ENCODE data around the gene NCKAP5. TPM values are rescaled to one million over a fixed set of nuclear protein-coding genes. Genes with fewer than 3 reads are reported as not detected.
"Not testable (repeated sequence)": the region's sequence is repeated elsewhere in the genome, so short reads cannot be mapped to it uniquely, and the experiment has no call there.

The NCKAP5 gene
- total and polyA plus RNA-seq, 4 donors = 2.3 to 20.2 (median 8.1) TPM

- Histone ChIP-seq H3K27ac (ENCODE audit: low read depth in 1 of 2, low read length in 1 of 2) (no peak overlapping the region), H3K4me1 (ENCODE audit: control insufficient read depth in 5 of 5, insufficient read depth in 5 of 5, low read length in 5 of 5) (peaks cover 0 to 3% (median 0%) of the 10 kb centered on the region in 5 donors), H3K27me3 (ENCODE audit: control insufficient read depth in 3 of 3, insufficient read depth in 3 of 3, low read length in 2 of 3) (no peaks in the 10 kb centered on the region), H3K4me3 (no peak overlapping the region), H3K9ac (ENCODE audit: insufficient read depth in 1 of 2, low read length in 2 of 2) (no peak overlapping the region), H3K36me3 (ENCODE audit: control insufficient read depth in 4 of 4, insufficient read depth in 4 of 4, low read length in 4 of 4) (no peaks in the 10 kb centered on the region), H3K9me3 (ENCODE audit: control insufficient read depth in 4 of 4, insufficient read depth in 3 of 4, low read length in 3 of 4) (peaks cover 0 to 11% (median 0%) of the 10 kb centered on the region in 4 donors)
- DNase-seq (no peak), ATAC-seq (ENCODE audit: insufficient read depth, low FRiP score) (no peak)
- 97 to 99% methylated on average over 2 of the region's 2 CpGs for WGBS, 2 donors
- no peak for TF ChIP-seq CTCF (IDR thresholded peaks at IDR 0.05; ENCODE audit: control extremely low read depth, extremely low read depth)
Measured at GRCh38 chr2:133209325-133209724, 358.9 kb downstream of the NCKAP5 start.

GRCh38 chr2:133206666-133207065, 361.6 kb downstream of the NCKAP5 start:
- WGBS, 2 donors = 93 to 95% methylated on average over 7 of the region's 7 CpGs
- H3K9ac ChIP-seq (ENCODE audit: insufficient read depth in 1 of 2, low read length in 2 of 2); ATAC-seq (ENCODE audit: insufficient read depth, low FRiP score); H3K36me3 ChIP-seq (ENCODE audit: control insufficient read depth in 4 of 4, insufficient read depth in 4 of 4, low read length in 4 of 4); H3K4me3 ChIP-seq; H3K27ac ChIP-seq (ENCODE audit: low read depth in 1 of 2, low read length in 1 of 2); H3K27me3 ChIP-seq (ENCODE audit: control insufficient read depth in 3 of 3, insufficient read depth in 3 of 3, low read length in 2 of 3); H3K4me1 ChIP-seq (ENCODE audit: control insufficient read depth in 5 of 5, insufficient read depth in 5 of 5, low read length in 5 of 5); DNase-seq: not testable (repeated sequence)
- H3K9me3 ChIP-seq (ENCODE audit: control insufficient read depth in 4 of 4, insufficient read depth in 3 of 4, low read length in 3 of 4) = peaks cover 0 to 11% (median 0%) of the 10 kb centered on the region in 4 donors

- no peak overlapping the region for H3K27ac ChIP-seq (ENCODE audit: low read depth in 1 of 2, low read length in 1 of 2)
- H3K4me3 ChIP-seq = no peak overlapping the region
- no peak for TF ChIP-seq CTCF (IDR thresholded peaks at IDR 0.05; ENCODE audit: control extremely low read depth, extremely low read depth)
- ATAC-seq (ENCODE audit: insufficient read depth, low FRiP score) = no peak
- peaks cover 0 to 11% (median 0%) of the 10 kb centered on the region in 4 donors for H3K9me3 ChIP-seq (ENCODE audit: control insufficient read depth in 4 of 4, insufficient read depth in 3 of 4, low read length in 3 of 4)
- H3K27me3 ChIP-seq (ENCODE audit: control insufficient read depth in 3 of 3, insufficient read depth in 3 of 3, low read length in 2 of 3) = no peaks in the 10 kb centered on the region
- H3K4me1 ChIP-seq (ENCODE audit: control insufficient read depth in 5 of 5, insufficient read depth in 5 of 5, low read length in 5 of 5) = no peaks in the 10 kb centered on the region
- H3K9ac ChIP-seq (ENCODE audit: insufficient read depth in 1 of 2, low read length in 2 of 2) = no peak overlapping the region
- WGBS, 2 donors = 82 to 85% methylated on average over 4 of the region's 4 CpGs
- no peak for DNase-seq
- no peaks in the 10 kb centered on the region for H3K36me3 ChIP-seq (ENCODE audit: control insufficient read depth in 4 of 4, insufficient read depth in 4 of 4, low read length in 4 of 4)
Measured at GRCh38 chr2:133204421-133204820, 363.8 kb downstream of the NCKAP5 start.

- ATAC-seq (ENCODE audit: insufficient read depth, low FRiP score) (no peak), DNase-seq (peak in 1 of 3 donors; percentile 20)
- no peak for TF ChIP-seq CTCF (IDR thresholded peaks at IDR 0.05; ENCODE audit: control extremely low read depth, extremely low read depth)
- Histone ChIP-seq H3K27me3 (ENCODE audit: control insufficient read depth in 3 of 3, insufficient read depth in 3 of 3, low read length in 2 of 3) (no peaks in the 10 kb centered on the region), H3K4me1 (ENCODE audit: control insufficient read depth in 5 of 5, insufficient read depth in 5 of 5, low read length in 5 of 5) (no peaks in the 10 kb centered on the region), H3K36me3 (ENCODE audit: control insufficient read depth in 4 of 4, insufficient read depth in 4 of 4, low read length in 4 of 4) (no peaks in the 10 kb centered on the region), H3K27ac (ENCODE audit: low read depth in 1 of 2, low read length in 1 of 2) (no peak overlapping the region), H3K9ac (ENCODE audit: insufficient read depth in 1 of 2, low read length in 2 of 2) (no peak overlapping the region), H3K9me3 (ENCODE audit: control insufficient read depth in 4 of 4, insufficient read depth in 3 of 4, low read length in 3 of 4) (peaks cover 0 to 2% (median 0%) of the 10 kb centered on the region in 4 donors), H3K4me3 (no peak overlapping the region)
- WGBS, 2 donors = 65 to 69% methylated on average over 8 of the region's 8 CpGs
Measured at GRCh38 chr2:133200684-133201421, 367.4 kb downstream of the NCKAP5 start.

All from lung (tissue), 12 donors.